NCI-H2171 (cell line): ENCODE measurements around the gene FAM110C.
"Not testable (repeated sequence)": the region's sequence is repeated elsewhere in the genome, so short reads cannot be mapped to it uniquely, and the experiment has no call there.

ENCODE experiments used
- DNase-seq: peaks from one replicate; lab custom pipeline; 2025; lab: John Stamatoyannopoulos, UW

Gene FAM110C

GRCh38 chr2:46471-47345 is at the start of gene FAM110C:
FAM110C (minus strand) TSS chr2:46505; CDS start chr2:46385, 120 bp downstream.
- DNase-seq = no peak

GRCh38 chr2:92326-92725 is 46.0 kb upstream of the FAM110C start:
- no peak for DNase-seq

GRCh38 chr2:90645-91312 is 44.5 kb upstream of the FAM110C start:
- DNase-seq = no peak

GRCh38 chr2:85761-86160 is 39.5 kb upstream of the FAM110C start:
- no peak for DNase-seq

- DNase-seq = no peak
These were observed 37.8 kb upstream of the FAM110C start for GRCh38 chr2:84121-84520.

GRCh38 chr2:80971-81736 is 34.8 kb upstream of the FAM110C start:
- DNase-seq = no peak

- DNase-seq = no peak
These were observed 34.1 kb upstream of the FAM110C start for GRCh38 chr2:80378-80777.

GRCh38 chr2:71309-72035 is 25.2 kb upstream of the FAM110C start:
- DNase-seq = no peak

- DNase-seq = no peak
These were observed 23.4 kb upstream of the FAM110C start for GRCh38 chr2:69366-70344.

GRCh38 chr2:68637-69036 is 22.3 kb upstream of the FAM110C start:
- DNase-seq = not testable (repeated sequence)

GRCh38 chr2:66853-67252 is 20.5 kb upstream of the FAM110C start:
- DNase-seq = no peak

GRCh38 chr2:65121-65520 is 18.8 kb upstream of the FAM110C start:
- no peak for DNase-seq

- DNase-seq = no peak
These were observed 9.5 kb upstream of the FAM110C start for GRCh38 chr2:55587-56448.

- DNase-seq = no peak
These were observed 5.3 kb upstream of the FAM110C start for GRCh38 chr2:51613-52012.

GRCh38 chr2:47737-48136 is 1.4 kb upstream of the FAM110C start:
- no peak for DNase-seq

GRCh38 chr2:47346-47725 is 1.0 kb upstream of the FAM110C start:
- DNase-seq = no peak

GRCh38 chr2:46131-46470 is 204 bp downstream of the FAM110C start:
- DNase-seq = no peak

GRCh38 chr2:45342-46130 is 769 bp downstream of the FAM110C start:
- no peak for DNase-seq

GRCh38 chr2:44748-45341 is 1.5 kb downstream of the FAM110C start:
- no peak for DNase-seq
